GM21381 (cell line): Measurements from ENCODE around the gene ATP5PD.
A peak's percentile ranks its signal among the peaks of the same experiment; 100 is the strongest.

Experiments
- ATAC-seq: cut with Tn5 transposase; IDR thresholded peaks from one replicate; pipeline ENCODE4 v1.9.1; 2021; ENCODE audit warnings: mild to moderate bottlenecking, moderate library complexity; ENCODE audit not compliant: unreplicated experiment

The ATP5PD gene

DNA sequence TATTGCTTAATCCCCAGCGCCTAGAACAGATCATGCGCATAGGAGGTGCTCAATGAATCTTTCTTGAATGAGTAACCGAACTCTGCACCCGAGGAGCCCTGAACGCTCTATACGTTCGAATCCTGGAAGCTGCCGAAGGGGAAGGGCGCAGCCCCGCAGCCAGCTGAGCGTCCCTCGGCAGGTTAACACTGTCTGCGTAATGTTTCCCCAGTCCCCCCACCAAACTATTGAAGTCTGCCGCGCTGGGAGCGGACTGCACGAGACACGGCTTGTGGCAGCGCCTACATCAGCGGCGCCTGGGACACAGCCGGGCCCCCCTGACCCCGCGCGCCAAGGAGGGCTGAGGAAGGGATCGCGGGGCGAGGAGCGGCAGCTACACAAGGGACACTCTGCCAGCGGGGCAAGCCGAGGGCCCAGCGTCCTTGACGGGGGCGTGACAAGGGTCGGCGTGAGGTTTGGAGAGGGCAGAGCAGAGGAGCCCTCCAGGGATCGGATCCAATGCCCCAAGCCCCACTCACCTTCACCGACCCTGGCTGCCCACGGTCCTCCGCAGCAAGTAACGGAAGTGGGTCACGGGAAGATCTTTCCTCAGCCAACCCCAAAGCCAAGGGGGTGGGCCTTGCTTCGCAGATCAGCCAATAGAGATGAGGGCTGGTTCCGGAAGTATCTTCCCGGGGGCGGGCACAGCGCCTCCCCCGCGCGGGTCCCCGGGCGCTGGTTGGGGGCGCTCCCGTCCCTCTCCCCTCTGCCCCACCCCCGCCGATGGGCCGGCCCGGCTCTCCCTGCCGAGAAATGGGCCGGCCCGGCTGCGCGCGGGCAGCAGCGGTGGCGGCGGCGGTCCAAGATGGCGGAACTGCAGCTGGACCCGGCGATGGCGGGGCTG is at the start of gene ATP5PD, which contains the start of gene KCTD2:
ATP5PD (minus strand) TSS at position 563 of the 883 bp plus-strand sequence. CDS start 4,319 bp downstream, outside the sequence.
KCTD2 (plus strand) TSS at position 819 of the 883 bp plus-strand sequence; CDS start at position 845, 26 bp downstream.
- ATAC-seq, result peak; percentile 94

GRCh38 chr17:75096082-75096625 is 49.4 kb upstream of the ATP5PD start:
- no peak for ATAC-seq

GRCh38 chr17:75094871-75095399 is 48.2 kb upstream of the ATP5PD start:
- ATAC-seq, result no peak

DNA sequence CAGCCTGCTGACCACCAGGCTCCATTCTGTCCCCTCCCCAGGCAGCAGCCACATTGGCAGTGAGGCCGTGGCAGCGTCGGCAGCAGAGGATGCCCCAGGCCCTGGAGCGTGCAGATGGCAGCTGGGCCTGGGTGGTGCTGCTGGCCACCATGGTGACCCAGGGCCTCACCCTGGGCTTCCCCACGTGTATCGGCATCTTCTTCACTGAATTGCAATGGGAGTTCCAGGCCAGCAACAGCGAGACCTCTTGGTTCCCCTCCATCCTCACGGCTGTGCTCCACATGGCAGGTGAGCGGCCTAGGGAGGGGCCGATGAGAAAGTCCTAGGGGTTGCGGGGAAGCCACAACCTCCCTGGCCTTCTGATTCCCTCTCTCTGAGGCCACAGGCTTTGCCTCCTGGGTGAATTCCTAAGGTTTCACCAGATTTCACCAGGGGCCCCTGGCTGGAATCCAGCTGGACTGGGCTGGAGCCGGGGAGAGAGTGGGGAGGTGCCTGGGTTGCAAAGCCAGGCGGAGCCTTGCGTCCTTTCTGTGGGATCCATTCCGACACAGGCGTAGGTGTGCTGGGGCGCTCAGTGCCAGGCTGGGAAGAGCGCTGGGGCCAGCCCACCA is 46.9 kb upstream of the ATP5PD start:
- ATAC-seq, result no peak

GRCh38 chr17:75091855-75092327 is 45.1 kb upstream of the ATP5PD start:
- ATAC-seq, result no peak

DNA sequence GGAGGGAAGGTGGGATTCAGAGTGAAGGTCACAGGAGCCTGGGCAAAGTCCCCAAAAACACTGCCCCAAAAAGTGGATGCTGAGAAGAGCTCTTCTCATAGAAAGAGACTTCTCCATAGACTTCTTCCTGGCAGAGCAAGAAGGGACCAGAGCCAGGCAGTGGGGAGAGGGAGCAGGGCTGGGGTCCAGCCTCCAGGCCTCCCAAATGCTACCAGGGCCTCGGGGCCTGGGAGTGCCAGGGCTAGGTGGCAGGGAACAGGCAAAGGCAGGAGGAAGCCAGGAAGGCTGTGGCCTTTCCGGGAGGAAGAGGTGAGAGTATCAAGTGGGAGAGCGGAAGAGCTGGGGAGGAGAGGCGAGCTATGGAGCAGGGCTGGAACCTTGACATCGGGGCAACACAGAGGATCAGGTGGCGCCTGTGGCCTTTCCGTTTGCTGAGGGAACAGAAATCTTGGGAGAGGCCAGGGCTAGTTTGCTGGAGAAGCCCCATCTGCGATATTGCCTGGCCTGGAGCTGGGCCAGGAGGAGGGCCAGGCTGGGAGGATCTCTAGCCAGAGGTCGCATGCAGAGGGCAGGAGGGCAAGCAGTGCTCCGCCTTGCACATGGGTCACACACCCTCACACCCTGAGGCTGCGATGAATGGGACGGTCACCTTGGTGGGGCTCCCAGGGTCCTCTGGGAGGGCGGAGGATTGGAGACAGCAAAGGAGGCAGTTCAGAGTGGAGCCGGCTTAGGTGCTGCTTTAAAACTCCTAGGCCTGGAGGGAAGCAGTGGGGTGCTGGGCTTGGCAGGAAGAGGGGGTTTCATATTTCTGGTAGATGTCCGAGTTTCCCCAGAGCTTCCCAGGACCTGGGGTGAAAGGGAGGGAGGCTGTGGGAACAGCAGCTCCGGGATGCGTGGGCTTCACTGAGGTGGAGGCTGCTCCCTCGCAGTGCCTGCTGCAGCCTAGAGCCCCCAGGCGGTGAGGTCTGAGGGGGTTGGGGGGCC is 44.4 kb upstream of the ATP5PD start:
- no peak for ATAC-seq

- no peak for ATAC-seq
These were observed 42.0 kb upstream of the ATP5PD start for GRCh38 chr17:75088465-75089417.

DNA sequence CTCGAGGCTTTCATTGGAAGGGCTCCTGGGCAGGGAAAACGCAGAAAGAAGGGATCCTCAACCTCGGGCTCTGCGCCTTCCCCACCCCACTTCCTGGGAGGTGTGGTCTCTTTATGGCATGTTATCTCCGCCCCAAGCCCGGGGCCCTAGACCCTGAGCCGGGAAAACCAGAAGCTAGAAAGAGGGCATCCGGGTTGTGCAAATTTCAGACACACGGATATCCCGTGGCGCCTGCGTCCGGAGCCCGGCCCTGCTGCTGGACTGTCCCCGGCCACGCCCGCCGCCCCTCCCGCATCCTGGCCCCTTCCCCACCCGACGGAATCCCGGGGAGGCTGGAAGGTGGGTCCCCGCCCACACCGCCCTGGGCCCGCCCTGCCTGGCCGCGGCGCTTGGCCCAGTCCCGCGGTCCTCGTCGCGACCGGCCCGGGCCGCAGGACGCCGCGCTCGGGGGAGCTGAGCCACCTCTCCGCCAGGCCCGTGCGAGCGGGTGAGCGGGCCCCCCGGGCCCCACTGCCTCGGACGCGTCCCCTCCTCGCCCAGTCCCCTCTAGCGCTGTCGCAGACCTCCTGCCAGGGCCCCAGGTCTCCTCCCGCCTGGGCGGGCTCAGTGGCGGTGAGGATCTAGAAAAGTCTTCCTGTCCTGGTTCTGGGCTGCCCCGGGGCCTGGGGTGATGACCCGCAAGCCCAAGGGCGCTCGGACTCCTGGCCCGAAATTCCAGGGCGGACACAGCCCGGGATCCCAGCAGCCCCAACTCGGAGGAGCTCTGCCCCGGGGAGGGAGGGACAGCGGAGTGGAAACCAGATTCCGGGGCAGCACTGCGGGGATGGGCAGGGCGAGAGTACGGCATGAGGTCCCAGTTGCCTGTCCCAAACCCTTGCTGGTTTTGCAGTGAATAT is 41.0 kb upstream of the ATP5PD start, which contains the start of gene SLC16A5:
SLC16A5 (plus strand) TSS at position 397 of the 896 bp plus-strand sequence. CDS start 5,683 bp downstream, outside the sequence.
- ATAC-seq, result peak; percentile 55

DNA sequence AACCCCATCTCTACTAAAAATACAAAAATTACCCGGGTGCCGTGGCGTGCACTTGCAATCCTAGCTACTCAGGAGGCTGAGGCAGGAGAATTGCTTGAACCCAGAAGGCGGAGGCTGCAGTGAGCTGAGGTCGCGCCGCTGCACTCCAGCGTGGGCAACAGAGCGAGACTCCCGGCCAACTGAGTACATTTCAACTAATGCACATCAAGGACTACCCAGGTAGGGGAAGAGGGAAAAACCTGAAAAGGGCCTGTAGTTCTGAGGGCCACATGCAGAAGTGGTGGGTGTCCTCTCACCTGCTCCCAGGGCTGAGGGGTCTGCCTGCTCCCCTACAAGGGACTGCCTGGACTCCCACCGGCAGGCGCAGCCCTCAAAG is 40.4 kb upstream of the ATP5PD start:
- ATAC-seq, result no peak

DNA sequence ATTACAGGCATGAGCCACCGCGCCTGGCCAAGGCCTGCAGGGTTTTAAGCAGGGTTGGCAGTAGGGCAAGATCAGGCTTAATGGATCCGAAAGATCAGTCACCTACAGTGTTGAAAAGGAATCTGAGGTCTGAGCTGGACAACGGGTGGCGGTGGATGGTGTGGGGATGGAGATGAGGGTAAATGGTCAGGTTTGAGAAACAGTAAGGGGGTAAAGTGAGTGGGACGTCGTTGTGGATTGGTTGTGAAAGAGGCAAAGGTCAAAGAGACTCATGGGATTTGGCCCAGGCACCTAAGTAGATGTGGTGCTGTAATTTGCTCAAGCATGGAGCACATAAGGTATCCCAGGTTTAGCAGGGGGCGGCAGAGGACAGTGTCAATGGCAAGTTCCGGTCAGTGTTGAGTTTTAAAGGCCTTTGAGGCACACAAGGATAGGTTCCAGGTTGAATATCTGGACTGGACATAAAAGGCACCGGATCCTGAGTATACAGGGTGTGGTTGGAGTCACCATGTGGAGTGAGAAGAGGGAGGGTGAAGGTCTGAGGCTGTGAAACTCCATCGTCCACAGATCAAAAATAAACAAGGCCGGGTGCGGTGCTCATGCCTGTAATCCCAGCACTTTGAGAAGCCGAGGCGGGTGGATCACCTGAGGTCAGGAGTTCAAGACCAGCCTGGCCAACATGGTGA is 39.9 kb upstream of the ATP5PD start:
- no peak for ATAC-seq

DNA sequence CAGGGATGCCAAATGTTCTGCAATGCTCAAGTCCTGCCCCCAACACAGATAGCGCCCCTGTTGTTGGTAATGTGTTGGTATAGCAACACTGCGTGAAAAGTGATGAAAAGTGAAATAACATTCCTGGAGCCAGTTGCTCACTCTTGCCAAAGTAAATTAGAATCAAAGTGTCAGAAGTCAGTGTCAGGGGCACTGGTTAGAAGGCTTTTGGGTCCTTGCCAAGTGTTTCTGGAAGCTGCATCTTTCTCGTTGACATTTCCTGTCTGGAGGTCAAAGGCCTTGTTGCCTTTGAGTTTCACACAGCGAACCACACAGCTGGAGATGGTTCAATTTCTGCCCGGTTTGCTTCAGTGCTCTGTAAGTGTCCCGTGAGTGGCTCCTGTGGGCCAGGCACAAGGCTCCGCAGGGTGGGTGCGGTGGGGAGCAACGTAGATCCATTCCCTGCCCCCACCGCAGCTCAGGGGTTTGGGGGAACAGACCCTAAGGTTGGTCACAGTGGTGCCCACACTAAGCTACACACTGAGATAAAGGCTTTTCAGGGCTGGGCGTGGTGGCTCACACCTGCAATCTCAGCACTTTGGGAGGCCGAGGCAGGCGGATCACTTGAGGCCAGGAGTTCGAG is 37.4 kb upstream of the ATP5PD start:
- no peak for ATAC-seq

DNA sequence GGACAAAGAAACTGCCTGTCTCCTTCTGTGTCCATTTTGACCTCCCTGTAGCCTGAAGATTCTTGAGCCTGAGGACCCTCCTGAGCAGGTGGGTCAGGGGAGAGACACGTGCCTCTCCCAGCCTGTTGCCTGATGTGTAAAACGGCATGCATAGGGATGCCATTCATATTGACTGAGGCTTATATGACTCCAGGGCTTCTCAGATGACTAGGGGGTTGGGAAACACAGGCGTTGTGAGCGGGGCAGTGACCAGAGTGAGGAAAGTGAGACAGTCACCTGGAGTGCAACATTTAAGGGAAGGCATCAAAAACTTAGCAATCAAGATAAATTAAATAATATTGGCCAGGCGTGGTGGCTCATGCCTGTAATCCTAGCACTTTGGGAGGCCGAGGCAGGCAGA is 35.9 kb upstream of the ATP5PD start:
- ATAC-seq, result no peak

DNA sequence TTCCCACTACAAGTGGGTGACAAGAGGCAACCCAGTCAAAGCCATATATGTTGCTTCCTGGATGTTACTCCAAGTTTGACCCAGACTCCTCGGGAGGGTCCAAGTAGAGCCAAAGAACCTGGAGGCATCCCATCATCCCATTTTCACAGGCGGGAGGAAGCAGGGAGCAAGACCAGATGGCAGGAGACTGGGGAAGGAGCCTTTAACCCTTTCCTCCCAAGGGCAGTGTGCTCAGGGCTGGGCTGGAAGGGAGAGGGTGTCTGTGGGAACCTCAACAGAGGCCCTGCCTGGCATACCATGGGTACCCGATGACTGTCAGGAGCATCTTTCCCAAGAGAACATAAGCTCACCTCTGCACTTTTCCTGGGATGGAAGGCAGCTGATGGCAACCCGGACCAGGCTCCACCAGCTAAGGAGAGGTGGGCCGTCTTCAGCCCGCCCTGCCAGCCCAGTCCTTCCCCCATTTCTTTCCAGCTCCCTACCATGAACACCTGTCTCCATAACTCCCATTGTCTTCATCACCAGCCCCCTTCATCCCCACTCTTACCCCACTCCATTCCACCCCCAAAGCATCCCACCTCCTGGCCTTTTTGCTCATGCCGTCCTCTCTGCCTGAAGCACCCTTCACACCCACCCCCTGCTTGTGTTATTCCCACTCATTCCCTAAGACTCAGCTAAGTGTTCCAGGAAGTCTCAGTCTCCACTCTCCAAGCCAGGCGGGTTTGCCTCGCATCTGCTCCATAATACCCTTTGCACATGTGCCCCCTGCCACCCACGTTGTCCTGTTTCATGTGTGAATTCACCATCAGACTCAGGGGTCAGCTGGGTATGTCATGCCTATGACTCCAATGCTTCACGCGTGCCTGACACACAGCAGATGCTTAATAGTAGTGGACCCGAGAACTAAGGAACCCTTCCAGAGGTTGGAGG is 35.1 kb upstream of the ATP5PD start:
- no peak for ATAC-seq

- ATAC-seq, result no peak
These were observed 32.2 kb upstream of the ATP5PD start for GRCh38 chr17:75079023-75079373.

- no peak for ATAC-seq
These were observed 31.7 kb upstream of the ATP5PD start for GRCh38 chr17:75078284-75079022.
